Activated CD8-positive, alpha-beta memory T cell treated with anti-CD3 and anti-CD28 coated beads, Interleukin-2, amount 10 ng/mL, durations not matched to agents 7 days and 5 days (primary cell): Measurements from ENCODE around the gene NTM. TPM values are rescaled to one million over a fixed set of nuclear protein-coding genes. Genes with fewer than 3 reads are reported as not detected.
"Not testable (repeated sequence)": the region's sequence is repeated elsewhere in the genome, so short reads cannot be mapped to it uniquely, and the experiment has no call there.

Experiments
- ATAC-seq: fragments of 150-1000 bp; cut with Tn5 transposase; one replicate; pipeline ENCODE4 v1.10.0; 2021; ENCODE audit warnings: moderate library complexity
- CTCF ChIA-PET: fragments of 350-600 bp; sonication (Branson Sonifier 250); formaldehyde crosslinking; loops from one replicate; lab custom pipeline; 2021; ENCODE audit warnings: antibody characterized with exemption; lab: Charles Lee
- DNase-seq: peaks from one replicate; pipeline ENCODE4 v3.0.0-alpha.2; 2020
- H3K27ac Mint-ChIP-seq: one replicate; pipeline ENCODE4 v1.8.0; 2021; ENCODE audit warnings: mild to moderate bottlenecking, mixed read lengths
- H3K27me3 Mint-ChIP-seq: one replicate; pipeline ENCODE4 v1.8.0; 2021; ENCODE audit warnings: mixed read lengths
- H3K36me3 Mint-ChIP-seq: one replicate; pipeline ENCODE4 v1.8.0; 2021; ENCODE audit warnings: mild to moderate bottlenecking, mixed read lengths
- H3K4me1 Mint-ChIP-seq: one replicate; pipeline ENCODE4 v1.8.0; 2021; ENCODE audit warnings: mixed read lengths
- H3K4me3 Mint-ChIP-seq: one replicate; pipeline ENCODE4 v1.8.0; 2021; ENCODE audit warnings: mild to moderate bottlenecking, moderate library complexity, mixed read lengths
- H3K9me3 Mint-ChIP-seq: one replicate; pipeline ENCODE4 v1.8.0; 2022; ENCODE audit warnings: low read depth, mixed read lengths
- total RNA-seq, 2 experiments: library from RNA; stranded (reverse); gene quantifications; one replicate each; pipeline ENCODE4 v1.2.3, GENCODE V29; 2021

The NTM gene
- total RNA-seq, 2 experiments from 2014 or later = not detected

GRCh38 chr11:132349811-132350733 is 979.7 kb downstream of the NTM start:
- ATAC-seq = no peak
- CTCF ChIA-PET = interaction anchor here (1.2 kb wide), 1 partner anchor 11 kb away, joined by 4 read pairs; no protein-coding TSS in a partner anchor
- H3K27me3 Mint-ChIP-seq = no peaks in the 10 kb centered on the region

GRCh38 chr11:132351050-132351449 is 980.6 kb downstream of the NTM start:
- Mint-ChIP-seq H3K9me3 (no peaks in the 10 kb centered on the region), H3K4me1 (peaks cover 42% of the 10 kb centered on the region), H3K27me3 (no peaks in the 10 kb centered on the region), H3K4me3 (no peak overlapping the region), H3K36me3 (peaks cover 2% of the 10 kb centered on the region), H3K27ac (no peak overlapping the region)
- CTCF ChIA-PET = no interaction called here
- no peak for DNase-seq
- no peak for ATAC-seq

More at GRCh38 chr11:132349811-132350733, 979.7 kb downstream of the NTM start:
- Mint-ChIP-seq H3K27ac (no peak overlapping the region), H3K9me3 (no peaks in the 10 kb centered on the region), H3K4me3 (no peak overlapping the region), H3K36me3 (no peaks in the 10 kb centered on the region), H3K4me1 (peaks cover 43% of the 10 kb centered on the region)
- DNase-seq = no peak

- no peak for DNase-seq
- Mint-ChIP-seq H3K4me1 (peaks cover 41% of the 10 kb centered on the region), H3K27me3 (no peaks in the 10 kb centered on the region), H3K27ac (no peak overlapping the region), H3K36me3 (peaks cover 2% of the 10 kb centered on the region), H3K4me3 (no peak overlapping the region), H3K9me3 (no peaks in the 10 kb centered on the region)
- CTCF ChIA-PET = no interaction called here
- no peak for ATAC-seq
These were observed 982.1 kb downstream of the NTM start for GRCh38 chr11:132352497-132352896.

GRCh38 chr11:132353255-132353654 is 982.8 kb downstream of the NTM start:
- no peak overlapping the region for H3K4me3 Mint-ChIP-seq
- H3K27ac Mint-ChIP-seq = no peak overlapping the region
- CTCF ChIA-PET = no interaction called here
- ATAC-seq = no peak
- peaks cover 40% of the 10 kb centered on the region for H3K4me1 Mint-ChIP-seq
- no peaks in the 10 kb centered on the region for H3K27me3 Mint-ChIP-seq
- no peak for DNase-seq
- H3K9me3 Mint-ChIP-seq = no peaks in the 10 kb centered on the region
- H3K36me3 Mint-ChIP-seq = peaks cover 2% of the 10 kb centered on the region

- Mint-ChIP-seq H3K4me3 (peak overlapping the region; percentile 34), H3K4me1 (peaks cover 51% of the 10 kb centered on the region), H3K9me3 (peaks cover under 1% of the 10 kb centered on the region), H3K36me3 (peaks cover 11% of the 10 kb centered on the region), H3K27ac (peak overlapping the region; percentile 96), H3K27me3 (no peaks in the 10 kb centered on the region)
- CTCF ChIA-PET = no interaction called here
- DNase-seq (peak; percentile 79), ATAC-seq (peak; percentile 85)
These were observed 987.6 kb downstream of the NTM start for GRCh38 chr11:132357811-132358572.

- CTCF ChIA-PET = no interaction called here
- peak overlapping the region; percentile 96 for H3K27ac Mint-ChIP-seq
- DNase-seq (no peak), ATAC-seq (no peak)
- peak overlapping the region; percentile 34 for H3K4me3 Mint-ChIP-seq
- H3K27me3 Mint-ChIP-seq = peaks cover 4% of the 10 kb centered on the region
- H3K36me3 Mint-ChIP-seq = peaks cover 13% of the 10 kb centered on the region
- peaks cover 51% of the 10 kb centered on the region for H3K4me1 Mint-ChIP-seq
- peaks cover 3% of the 10 kb centered on the region for H3K9me3 Mint-ChIP-seq
These were observed 988.1 kb downstream of the NTM start for GRCh38 chr11:132358573-132358953.

GRCh38 chr11:132361011-132361550 is 990.7 kb downstream of the NTM start:
- CTCF ChIA-PET = interaction anchor here (1.2 to 1.6 kb wide), 2 partner anchors 11 to 15 kb away, joined by 3 to 4 read pairs; no protein-coding TSS in a partner anchor
- Mint-ChIP-seq H3K27me3 (peaks cover 5% of the 10 kb centered on the region), H3K4me3 (no peak overlapping the region), H3K36me3 (peaks cover 13% of the 10 kb centered on the region), H3K4me1 (peaks cover 44% of the 10 kb centered on the region), H3K9me3 (peaks cover 5% of the 10 kb centered on the region), H3K27ac (no peak overlapping the region)
- ATAC-seq (no peak), DNase-seq (no peak)

- Mint-ChIP-seq H3K27ac (no peak overlapping the region), H3K9me3 (peaks cover 5% of the 10 kb centered on the region), H3K4me1 (peaks cover 10% of the 10 kb centered on the region), H3K27me3 (peaks cover 42% of the 10 kb centered on the region), H3K4me3 (no peak overlapping the region), H3K36me3 (peaks cover 12% of the 10 kb centered on the region)
- no peak for ATAC-seq
- no peak for DNase-seq
- CTCF ChIA-PET = no interaction called here
These were observed 995.2 kb downstream of the NTM start for GRCh38 chr11:132365650-132366049.

- H3K36me3 Mint-ChIP-seq = peaks cover 7% of the 10 kb centered on the region
- DNase-seq = no peak
These were observed 996.9 kb downstream of the NTM start for GRCh38 chr11:132367293-132367692.

GRCh38 chr11:132370114-132370513 is 999.7 kb downstream of the NTM start:
- H3K27ac Mint-ChIP-seq, H3K36me3 Mint-ChIP-seq, H3K4me3 Mint-ChIP-seq, CTCF ChIA-PET, H3K9me3 Mint-ChIP-seq, ATAC-seq, DNase-seq, H3K4me1 Mint-ChIP-seq: not testable (repeated sequence)
- H3K27me3 Mint-ChIP-seq = peaks cover 43% of the 10 kb centered on the region

More at GRCh38 chr11:132367293-132367692, 996.9 kb downstream of the NTM start:
- CTCF ChIA-PET = interaction anchor here (1.0 kb wide), 1 partner anchor 55 kb away, joined by 3 read pairs; no protein-coding TSS in a partner anchor
- no peak overlapping the region for H3K4me3 Mint-ChIP-seq
- H3K27me3 Mint-ChIP-seq = peaks cover 48% of the 10 kb centered on the region
- H3K9me3 Mint-ChIP-seq = peaks cover 5% of the 10 kb centered on the region
- no peak for ATAC-seq
- H3K27ac Mint-ChIP-seq = no peak overlapping the region
- H3K4me1 Mint-ChIP-seq = peaks cover 7% of the 10 kb centered on the region

- peaks cover 7% of the 10 kb centered on the region for H3K4me1 Mint-ChIP-seq
- CTCF ChIA-PET = no interaction called here
These were observed 1003.2 kb downstream of the NTM start for GRCh38 chr11:132373405-132374143.

GRCh38 chr11:132379540-132379939 is 1009.1 kb downstream of the NTM start:
- Mint-ChIP-seq H3K27ac (no peak overlapping the region), H3K4me3 (no peak overlapping the region), H3K9me3 (peaks cover 11% of the 10 kb centered on the region), H3K4me1 (no peaks in the 10 kb centered on the region), H3K36me3 (peaks cover 2% of the 10 kb centered on the region), H3K27me3 (peaks cover 2% of the 10 kb centered on the region)
- CTCF ChIA-PET = no interaction called here
- no peak for DNase-seq
- no peak for ATAC-seq

More at GRCh38 chr11:132373405-132374143, 1003.2 kb downstream of the NTM start:
- Mint-ChIP-seq H3K36me3 (no peaks in the 10 kb centered on the region), H3K9me3 (no peaks in the 10 kb centered on the region), H3K4me3 (no peak overlapping the region), H3K27me3 (peaks cover 28% of the 10 kb centered on the region), H3K27ac (no peak overlapping the region)
- DNase-seq (no peak), ATAC-seq (no peak)
